ENCODE data around the gene NMT1. TPM values are rescaled to one million over a fixed set of nuclear protein-coding genes. Genes with fewer than 3 reads are reported as not detected.

NMT1 gene
- total and polyA plus RNA-seq, 4 donors: 37.7 to 120 (median 48.9) TPM

GRCh38 chr17:45120558-45120957 lies 59.4 kb downstream of the NMT1 start:
- peaks cover 0 to 17% (median 1%) of the 10 kb centered on the region in 4 donors for H3K36me3 ChIP-seq (ENCODE audit: control insufficient read depth in 4 of 4, insufficient read depth in 4 of 4, low read length in 4 of 4)
- no peak for DNase-seq
- 84 to 88% methylated on average over 21 to 22 of the region's 22 CpGs for WGBS, 2 donors

GRCh38 chr17:45121055-45121454 lies 59.9 kb downstream of the NMT1 start:
- no peak overlapping the region for H3K27ac ChIP-seq (ENCODE audit: low read depth in 1 of 2, low read length in 1 of 2)
- H3K36me3 ChIP-seq (ENCODE audit: control insufficient read depth in 4 of 4, insufficient read depth in 4 of 4, low read length in 4 of 4): peaks cover 0 to 17% (median 1%) of the 10 kb centered on the region in 4 donors
- no peaks in the 10 kb centered on the region for H3K9me3 ChIP-seq (ENCODE audit: control insufficient read depth in 4 of 4, insufficient read depth in 3 of 4, low read length in 3 of 4)
- ATAC-seq (ENCODE audit: insufficient read depth, low FRiP score): no peak
- H3K9ac ChIP-seq (ENCODE audit: insufficient read depth in 1 of 2, low read length in 2 of 2): no peak overlapping the region
- TF ChIP-seq, protein P1, sequence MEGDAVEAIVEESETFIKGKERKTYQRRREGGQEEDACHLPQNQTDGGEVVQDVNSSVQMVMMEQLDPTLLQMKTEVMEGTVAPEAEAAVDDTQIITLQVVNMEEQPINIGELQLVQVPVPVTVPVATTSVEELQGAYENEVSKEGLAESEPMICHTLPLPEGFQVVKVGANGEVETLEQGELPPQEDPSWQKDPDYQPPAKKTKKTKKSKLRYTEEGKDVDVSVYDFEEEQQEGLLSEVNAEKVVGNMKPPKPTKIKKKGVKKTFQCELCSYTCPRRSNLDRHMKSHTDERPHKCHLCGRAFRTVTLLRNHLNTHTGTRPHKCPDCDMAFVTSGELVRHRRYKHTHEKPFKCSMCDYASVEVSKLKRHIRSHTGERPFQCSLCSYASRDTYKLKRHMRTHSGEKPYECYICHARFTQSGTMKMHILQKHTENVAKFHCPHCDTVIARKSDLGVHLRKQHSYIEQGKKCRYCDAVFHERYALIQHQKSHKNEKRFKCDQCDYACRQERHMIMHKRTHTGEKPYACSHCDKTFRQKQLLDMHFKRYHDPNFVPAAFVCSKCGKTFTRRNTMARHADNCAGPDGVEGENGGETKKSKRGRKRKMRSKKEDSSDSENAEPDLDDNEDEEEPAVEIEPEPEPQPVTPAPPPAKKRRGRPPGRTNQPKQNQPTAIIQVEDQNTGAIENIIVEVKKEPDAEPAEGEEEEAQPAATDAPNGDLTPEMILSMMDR (IDR thresholded peaks at IDR 0.05; ENCODE audit: control extremely low read depth, extremely low read depth): no peak
- no peaks in the 10 kb centered on the region for H3K27me3 ChIP-seq (ENCODE audit: control insufficient read depth in 3 of 3, insufficient read depth in 3 of 3, low read length in 2 of 3)
- DNase-seq: no peak
- H3K4me1 ChIP-seq (ENCODE audit: control insufficient read depth in 5 of 5, insufficient read depth in 5 of 5, low read length in 5 of 5): peaks cover 0 to 16% (median 0%) of the 10 kb centered on the region in 5 donors
- H3K4me3 ChIP-seq: no peak overlapping the region
- WGBS, 2 donors: 53 to 61% methylated on average over 32 to 45 of the region's 45 CpGs

More at GRCh38 chr17:45120558-45120957, 59.4 kb downstream of the NMT1 start:
- H3K9ac ChIP-seq (ENCODE audit: insufficient read depth in 1 of 2, low read length in 2 of 2): no peak overlapping the region
- H3K9me3 ChIP-seq (ENCODE audit: control insufficient read depth in 4 of 4, insufficient read depth in 3 of 4, low read length in 3 of 4): no peaks in the 10 kb centered on the region
- H3K4me1 ChIP-seq (ENCODE audit: control insufficient read depth in 5 of 5, insufficient read depth in 5 of 5, low read length in 5 of 5): peaks cover 0 to 16% (median 0%) of the 10 kb centered on the region in 5 donors
- ATAC-seq (ENCODE audit: insufficient read depth, low FRiP score): no peak
- TF ChIP-seq, protein P1 (IDR thresholded peaks at IDR 0.05; ENCODE audit: control extremely low read depth, extremely low read depth): no peak
- no peak overlapping the region for H3K27ac ChIP-seq (ENCODE audit: low read depth in 1 of 2, low read length in 1 of 2)
- no peaks in the 10 kb centered on the region for H3K27me3 ChIP-seq (ENCODE audit: control insufficient read depth in 3 of 3, insufficient read depth in 3 of 3, low read length in 2 of 3)
- no peak overlapping the region for H3K4me3 ChIP-seq

DNA sequence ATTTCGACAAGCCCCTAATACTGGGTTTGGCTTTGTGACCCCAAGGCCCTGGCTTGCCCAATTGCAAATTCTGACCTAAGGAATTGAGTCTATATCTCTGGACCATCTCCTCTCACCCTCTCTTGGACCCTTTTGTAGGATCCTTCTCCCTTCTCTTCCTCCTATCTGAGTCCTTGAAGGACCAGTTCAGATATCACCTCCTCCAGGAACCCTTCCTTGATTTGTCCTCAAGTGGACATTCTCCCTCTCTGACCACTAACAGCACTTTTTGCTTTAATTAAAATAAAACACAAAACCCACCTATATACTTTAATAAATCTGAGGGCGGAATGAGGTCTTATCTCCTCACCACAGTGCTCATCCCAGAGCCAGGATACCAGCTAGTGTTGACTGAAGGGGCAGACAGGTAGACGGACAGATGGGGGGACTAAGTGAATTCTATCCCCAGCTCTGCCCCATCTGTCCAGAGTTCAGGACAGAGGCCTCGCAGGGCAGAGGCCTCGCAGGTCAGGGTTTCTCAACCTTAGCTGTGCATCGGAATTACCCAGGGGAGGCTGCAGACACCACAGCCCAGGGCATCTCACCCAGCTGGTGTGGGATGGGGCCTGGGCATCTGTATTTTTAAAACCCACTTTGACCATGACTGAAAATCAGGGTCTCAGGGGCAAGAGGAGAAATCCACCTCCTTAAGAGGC lies 62.1 kb downstream of the NMT1 start:
- DNase-seq: no peak
- Histone ChIP-seq H3K36me3 (ENCODE audit: control insufficient read depth in 4 of 4, insufficient read depth in 4 of 4, low read length in 4 of 4) (peaks cover 0 to 12% (median 0%) of the 10 kb centered on the region in 4 donors), H3K9ac (ENCODE audit: insufficient read depth in 1 of 2, low read length in 2 of 2) (no peak overlapping the region), H3K27ac (ENCODE audit: low read depth in 1 of 2, low read length in 1 of 2) (peak overlapping the region in 1 of 2 donors; percentile 5), H3K4me3 (no peak overlapping the region), H3K4me1 (ENCODE audit: control insufficient read depth in 5 of 5, insufficient read depth in 5 of 5, low read length in 5 of 5) (peaks cover 0 to 17% (median 5%) of the 10 kb centered on the region in 5 donors), H3K27me3 (ENCODE audit: control insufficient read depth in 3 of 3, insufficient read depth in 3 of 3, low read length in 2 of 3) (no peaks in the 10 kb centered on the region), H3K9me3 (ENCODE audit: control insufficient read depth in 4 of 4, insufficient read depth in 3 of 4, low read length in 3 of 4) (no peaks in the 10 kb centered on the region)
- TF ChIP-seq, protein P1 (IDR thresholded peaks at IDR 0.05; ENCODE audit: control extremely low read depth, extremely low read depth): no peak
- WGBS, 2 donors: 93 to 94% methylated on average over 6 of the region's 6 CpGs
- no peak for ATAC-seq (ENCODE audit: insufficient read depth, low FRiP score)

Data from lung (tissue), 12 donors.